Mesenchymal stem cell (in vitro differentiated cells and primary cell): Measurements from ENCODE around the gene TUBA4B.

Experiments used
- DNase-seq: peaks from one replicate; pipeline ENCODE4 v3.0.0-alpha.2; 2013
- H2AFZ ChIP-seq: one replicate; pipeline ENCODE4 v1.6.1; 2013; ENCODE audit warnings: low read depth, mild to moderate bottlenecking, control low read depth, inconsistent platforms, low read length, moderate library complexity
- H2AK5ac ChIP-seq: 2 replicates; pipeline ENCODE4 v1.6.1; 2013; ENCODE audit warnings: low read length, moderate library complexity, mild to moderate bottlenecking, inconsistent platforms; ENCODE audit not compliant: severe bottlenecking
- H2BK120ac ChIP-seq: one replicate; pipeline ENCODE4 v1.6.1; 2013; ENCODE audit warnings: low read depth, mild to moderate bottlenecking, inconsistent platforms, low read length, moderate library complexity
- H2BK12ac ChIP-seq, 2 experiments: one replicate each; pipeline ENCODE4 v1.6.1; 2013; ENCODE audit warnings: inconsistent platforms in 2 of 2, low read length in 2 of 2, mild to moderate bottlenecking in 2 of 2, moderate library complexity in 2 of 2, control low read depth in 1 of 2
- H2BK15ac ChIP-seq: one replicate; pipeline ENCODE4 v1.6.1; 2013; ENCODE audit warnings: mild to moderate bottlenecking, low read depth, inconsistent platforms; ENCODE audit not compliant: poor library complexity, severe bottlenecking
- H2BK5ac ChIP-seq: 2 replicates; pipeline ENCODE4 v1.6.1; 2013; ENCODE audit warnings: low read depth, mild to moderate bottlenecking, low read length, control low read depth, inconsistent platforms; ENCODE audit not compliant: poor library complexity, severe bottlenecking
- H3K14ac ChIP-seq, 2 experiments: one replicate each; pipeline ENCODE4 v1.6.1; 2013; ENCODE audit warnings: inconsistent platforms in 2 of 2, low read length in 2 of 2, control low read depth in 1 of 2, mild to moderate bottlenecking in 1 of 2, moderate library complexity in 1 of 2
- H3K18ac ChIP-seq, 2 experiments: one replicate each; pipeline ENCODE4 v1.6.1; 2013; ENCODE audit warnings: inconsistent platforms in 2 of 2, low read length in 2 of 2, control low read depth in 1 of 2, low read depth in 1 of 2, mild to moderate bottlenecking in 1 of 2
- H3K23ac ChIP-seq, 2 experiments: one replicate each; pipeline ENCODE4 v1.6.1; 2013; ENCODE audit warnings: inconsistent platforms in 2 of 2, low read length in 2 of 2, mild to moderate bottlenecking in 2 of 2, moderate library complexity in 2 of 2, control low read depth in 1 of 2
- H3K27ac ChIP-seq: 2 replicates; pipeline ENCODE4 v1.5.1; 2013; ENCODE audit warnings: mild to moderate bottlenecking, moderate library complexity, low read length, control low read depth, inconsistent platforms; ENCODE audit not compliant: poor library complexity, severe bottlenecking
- H3K27me3 ChIP-seq, 2 experiments: 2 replicates each; pipeline versions ENCODE4 v1.6.1 to v1.7.0; 2013; ENCODE audit warnings: low read length in 2 of 2, mild to moderate bottlenecking in 2 of 2, moderate library complexity in 2 of 2, control low read depth in 1 of 2, inconsistent platforms in 1 of 2; ENCODE audit not compliant: control insufficient read depth in 1 of 2, insufficient read depth in 1 of 2
- H3K36me3 ChIP-seq, 2 experiments: 2 replicates each; pipeline versions ENCODE4 v1.6.1 to v1.7.0; 2013; ENCODE audit warnings: low read length in 2 of 2, control low read depth in 1 of 2, inconsistent platforms in 1 of 2, low read depth in 1 of 2, mild to moderate bottlenecking in 1 of 2; ENCODE audit not compliant: insufficient read depth in 2 of 2, control insufficient read depth in 1 of 2
- H3K4ac ChIP-seq, 2 experiments: one replicate each; pipeline ENCODE4 v1.6.1; 2013; ENCODE audit warnings: inconsistent platforms in 2 of 2, low read length in 2 of 2, mild to moderate bottlenecking in 2 of 2, moderate library complexity in 2 of 2, control low read depth in 1 of 2, low read depth in 1 of 2
- H3K4me1 ChIP-seq: 2 replicates; pipeline ENCODE4 v1.6.1; 2013; ENCODE audit warnings: low read depth, low read length, control low read depth; ENCODE audit not compliant: control insufficient read depth, insufficient read depth
- H3K4me2 ChIP-seq: 2 replicates; pipeline ENCODE4 v1.6.1; 2013; ENCODE audit warnings: low read length, mild to moderate bottlenecking, inconsistent platforms; ENCODE audit not compliant: poor library complexity, severe bottlenecking
- H3K4me3 ChIP-seq, 2 experiments: 2 replicates each; pipeline versions ENCODE4 v1.5.1 to v1.7.0; 2013; ENCODE audit warnings: low read length in 2 of 2, mild to moderate bottlenecking in 2 of 2, control low read depth in 1 of 2, low read depth in 1 of 2; ENCODE audit not compliant: insufficient read depth in 1 of 2
- H3K79me1 ChIP-seq: replicated peaks from 2 replicates; pipeline ENCODE4 v1.6.1; 2013; ENCODE audit warnings: mild to moderate bottlenecking, control low read depth, low read length, inconsistent platforms; ENCODE audit not compliant: poor library complexity, severe bottlenecking
- H3K9ac ChIP-seq: 2 replicates; pipeline ENCODE4 v1.7.0; 2013; ENCODE audit warnings: mild to moderate bottlenecking, low read length, moderate library complexity
- H3K9me3 ChIP-seq: 2 replicates; pipeline ENCODE4 v1.7.0; 2013; ENCODE audit warnings: mild to moderate bottlenecking, low read length; ENCODE audit not compliant: control insufficient read depth
- H4K8ac ChIP-seq: one replicate; pipeline ENCODE4 v1.6.1; 2013; ENCODE audit warnings: inconsistent platforms, mild to moderate bottlenecking, low read length, moderate library complexity
- H4K91ac ChIP-seq: one replicate; pipeline ENCODE4 v1.6.1; 2013; ENCODE audit warnings: mild to moderate bottlenecking, low read length, inconsistent platforms
- WGBS: methylation state at CpG from one replicate; pipeline ENCODE4 v1.1.7; 2013; ENCODE audit warnings: mixed read lengths; 5-methylcytosine and 5-hydroxymethylcytosine counted together

Gene TUBA4B

GRCh38 chr2:219278655-219279150 lies 25.7 kb downstream of the TUBA4B start:
- peak overlapping the region; percentile 56 for H3K4me2 ChIP-seq
- H3K23ac ChIP-seq: no peak overlapping the region
- H3K4me1 ChIP-seq: peaks cover 38% of the 10 kb centered on the region
- H4K8ac ChIP-seq: no peak overlapping the region
- no peak overlapping the region for H2AFZ ChIP-seq
- peaks cover 30 to 35% of the 10 kb centered on the region in 2 experiments for H3K36me3 ChIP-seq
- no peak for DNase-seq
- peak overlapping the region; percentile 83 for H3K27ac ChIP-seq
- no peak overlapping the region for H3K4ac ChIP-seq
- 2% methylated on average over 6 of the region's 9 CpGs for WGBS
- H2BK5ac ChIP-seq: no peak overlapping the region
- peak overlapping the region; percentile 30 to 31 for H3K18ac ChIP-seq
- H2AK5ac ChIP-seq: peak overlapping the region; percentile 1
- H3K4me3 ChIP-seq: peak overlapping the region in 1 of 2 experiments; percentile 31
- H2BK12ac ChIP-seq: peak overlapping the region; percentile 75 to 82
- no peak overlapping the region for H3K14ac ChIP-seq
- peaks cover 13% of the 10 kb centered on the region for H3K79me1 ChIP-seq
- H4K91ac ChIP-seq: peak overlapping the region; percentile 2
- no peaks in the 10 kb centered on the region for H3K27me3 ChIP-seq
- no peak overlapping the region for H2BK15ac ChIP-seq
- no peaks in the 10 kb centered on the region for H3K9me3 ChIP-seq
- H2BK120ac ChIP-seq: peak overlapping the region; percentile 29
- peak overlapping the region; percentile 97 for H3K9ac ChIP-seq

- peak within 1 kb of the TSS; percentile 65 for H3K4me2 ChIP-seq
- peaks cover 37 to 41% of the 10 kb centered on the region in 2 experiments for H3K36me3 ChIP-seq
- peaks cover 32% of the 10 kb centered on the region for H3K4me1 ChIP-seq
- 0% methylated on average over 59 of the region's 65 CpGs for WGBS
- DNase-seq: peak; percentile 100
- peak within 1 kb of the TSS; percentile 97 for H3K9ac ChIP-seq
- H3K23ac ChIP-seq: peak within 1 kb of the TSS in 1 of 2 experiments; percentile 89
- peak within 1 kb of the TSS in 1 of 2 experiments; percentile 68 for H3K14ac ChIP-seq
- H3K4me3 ChIP-seq: peak within 1 kb of the TSS; percentile 68 to 94
- peak within 1 kb of the TSS; percentile 97 for H2BK120ac ChIP-seq
- H2BK15ac ChIP-seq: peak within 1 kb of the TSS; percentile 99
- H4K8ac ChIP-seq: peak within 1 kb of the TSS; percentile 51
- no peaks in the 10 kb centered on the region for H3K9me3 ChIP-seq
- peak within 1 kb of the TSS; percentile 84 for H2AK5ac ChIP-seq
- peak within 1 kb of the TSS; percentile 49 to 94 for H3K4ac ChIP-seq
- H4K91ac ChIP-seq: peak within 1 kb of the TSS; percentile 2
- peak within 1 kb of the TSS; percentile 96 for H2BK5ac ChIP-seq
- H2BK12ac ChIP-seq: peak within 1 kb of the TSS; percentile 82 to 90
- H3K27ac ChIP-seq: peak within 1 kb of the TSS; percentile 85
- H2AFZ ChIP-seq: peak within 1 kb of the TSS; percentile 57
- peak within 1 kb of the TSS; percentile 45 to 91 for H3K18ac ChIP-seq
- no peaks in the 10 kb centered on the region for H3K27me3 ChIP-seq
- peaks cover 13% of the 10 kb centered on the region for H3K79me1 ChIP-seq
These were observed 26.3 kb downstream of the TUBA4B start, which contains the start of gene DNAJB2 for GRCh38 chr2:219279151-219279915. Gene DNAJB2, plus strand, starts transcription at chr2:219279366. Its CDS starts 468 bp downstream, at chr2:219279834.

- no peak overlapping the region for H4K91ac ChIP-seq
- H2BK12ac ChIP-seq: peak overlapping the region; percentile 30 to 90
- no peak overlapping the region for H2BK120ac ChIP-seq
- H4K8ac ChIP-seq: peak overlapping the region; percentile 51
- peak overlapping the region; percentile 65 for H3K4me2 ChIP-seq
- H3K18ac ChIP-seq: peak overlapping the region; percentile 45 to 91
- H3K27ac ChIP-seq: peak overlapping the region; percentile 85
- peaks cover 17% of the 10 kb centered on the region for H3K79me1 ChIP-seq
- H2AK5ac ChIP-seq: peak overlapping the region; percentile 84
- 79% methylated on average over 6 of the region's 12 CpGs for WGBS
- H3K4me1 ChIP-seq: peaks cover 29% of the 10 kb centered on the region
- H3K23ac ChIP-seq: peak overlapping the region in 1 of 2 experiments; percentile 89
- DNase-seq: no peak
- peak overlapping the region; percentile 49 to 94 for H3K4ac ChIP-seq
- H3K36me3 ChIP-seq: peaks cover 44 to 48% of the 10 kb centered on the region in 2 experiments
- no peaks in the 10 kb centered on the region for H3K9me3 ChIP-seq
- peak overlapping the region; percentile 68 to 94 for H3K4me3 ChIP-seq
- H3K27me3 ChIP-seq: no peaks in the 10 kb centered on the region
- peak overlapping the region; percentile 2 for H2BK15ac ChIP-seq
- H3K14ac ChIP-seq: peak overlapping the region in 1 of 2 experiments; percentile 68
- peak overlapping the region; percentile 18 for H2AFZ ChIP-seq
- H3K9ac ChIP-seq: peak overlapping the region; percentile 97
- H2BK5ac ChIP-seq: no peak overlapping the region
These were observed 27.0 kb downstream of the TUBA4B start for GRCh38 chr2:219279916-219280516.

GRCh38 chr2:219280651-219281050 lies 27.6 kb downstream of the TUBA4B start:
- Histone ChIP-seq H3K27ac (no peak overlapping the region), H3K79me1 (peaks cover 20% of the 10 kb centered on the region)
- 89% methylated on average over 4 of the region's 4 CpGs for WGBS

More at GRCh38 chr2:219280651-219281050, 27.6 kb downstream of the TUBA4B start:
- no peak overlapping the region for H2BK5ac ChIP-seq
- no peak overlapping the region for H3K4me2 ChIP-seq
- no peak overlapping the region for H2BK120ac ChIP-seq
- peak overlapping the region in 1 of 2 experiments; percentile 94 for H3K4me3 ChIP-seq
- no peak overlapping the region for H3K14ac ChIP-seq
- H3K4ac ChIP-seq: peak overlapping the region in 1 of 2 experiments; percentile 59
- H4K8ac ChIP-seq: no peak overlapping the region
- H3K23ac ChIP-seq: no peak overlapping the region
- H2BK15ac ChIP-seq: no peak overlapping the region
- DNase-seq: no peak
- H3K9me3 ChIP-seq: no peaks in the 10 kb centered on the region
- no peak overlapping the region for H3K18ac ChIP-seq
- H3K36me3 ChIP-seq: peaks cover 50 to 51% of the 10 kb centered on the region in 2 experiments
- H4K91ac ChIP-seq: no peak overlapping the region
- H3K27me3 ChIP-seq: no peaks in the 10 kb centered on the region
- H3K4me1 ChIP-seq: peaks cover 29% of the 10 kb centered on the region
- H2AK5ac ChIP-seq: no peak overlapping the region
- H2AFZ ChIP-seq: no peak overlapping the region
- H2BK12ac ChIP-seq: peak overlapping the region in 1 of 2 experiments; percentile 25
- peak overlapping the region; percentile 97 for H3K9ac ChIP-seq
